ENCODE measurements around the gene TMEM128. TPM values are rescaled to one million over a fixed set of nuclear protein-coding genes. Genes with fewer than 3 reads are reported as not detected.

The TMEM128 gene
- total and polyA plus RNA-seq, 2 of the 13 experiments (the other 11 are each of a cell fraction or from before 2014, with no cell fraction given) = 19.4 to 27.9 TPM

- TF ChIP-seq ZBTB38 (CRISPR knock-in tag; IDR thresholded peaks at IDR 0.05) = peak; percentile 58; the same call in 1 of the 2 replicates
- TF ChIP-seq HOXA3 (CRISPR knock-in tag; IDR thresholded peaks at IDR 0.05) = peak; percentile 79; the same call in 1 of the 2 replicates
- TF ChIP-seq ZNF672 (CRISPR knock-in tag; IDR thresholded peaks at IDR 0.05) = no peak
- TF ChIP-seq DMAP1 (CRISPR knock-in tag; IDR thresholded peaks at IDR 0.05) = peak; percentile 93
- peak; percentile 14; the same call in 1 of the 2 replicates for TF ChIP-seq HES4 (CRISPR knock-in tag; IDR thresholded peaks at IDR 0.05; ENCODE audit: borderline replicate concordance)
- TF ChIP-seq, protein P1, sequence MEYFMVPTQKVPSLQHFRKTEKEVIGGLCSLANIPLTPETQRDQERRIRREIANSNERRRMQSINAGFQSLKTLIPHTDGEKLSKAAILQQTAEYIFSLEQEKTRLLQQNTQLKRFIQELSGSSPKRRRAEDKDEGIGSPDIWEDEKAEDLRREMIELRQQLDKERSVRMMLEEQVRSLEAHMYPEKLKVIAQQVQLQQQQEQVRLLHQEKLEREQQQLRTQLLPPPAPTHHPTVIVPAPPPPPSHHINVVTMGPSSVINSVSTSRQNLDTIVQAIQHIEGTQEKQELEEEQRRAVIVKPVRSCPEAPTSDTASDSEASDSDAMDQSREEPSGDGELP (IDR thresholded peaks at IDR 0.05; ENCODE audit: borderline replicate concordance, low read depth) = peak; percentile 81; the same call in 1 of the 2 replicates
- TF ChIP-seq SRSF9 (IDR thresholded peaks at IDR 0.05; ENCODE audit: borderline replicate concordance, insufficient read depth, low read depth, low read length, poor library complexity, severe bottlenecking) = no peak
- TF ChIP-seq ZNF10 (CRISPR knock-in tag; IDR thresholded peaks at IDR 0.05; ENCODE audit: borderline replicate concordance, low read depth) = no peak
- peak; percentile 41; the same call in 1 of the 2 replicates for TF ChIP-seq ZNF678 (CRISPR knock-in tag; IDR thresholded peaks at IDR 0.05)
- no peak; the same call in none of the 2 replicates for TF ChIP-seq MED1 (CRISPR knock-in tag; IDR thresholded peaks at IDR 0.05)
- TF ChIP-seq, protein P2, sequence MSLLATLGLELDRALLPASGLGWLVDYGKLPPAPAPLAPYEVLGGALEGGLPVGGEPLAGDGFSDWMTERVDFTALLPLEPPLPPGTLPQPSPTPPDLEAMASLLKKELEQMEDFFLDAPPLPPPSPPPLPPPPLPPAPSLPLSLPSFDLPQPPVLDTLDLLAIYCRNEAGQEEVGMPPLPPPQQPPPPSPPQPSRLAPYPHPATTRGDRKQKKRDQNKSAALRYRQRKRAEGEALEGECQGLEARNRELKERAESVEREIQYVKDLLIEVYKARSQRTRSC (CRISPR knock-in tag; IDR thresholded peaks at IDR 0.05; ENCODE audit: low read depth) = no peak
- TF ChIP-seq EED (CRISPR knock-in tag; IDR thresholded peaks at IDR 0.05) = 0 out of 2 replicates have a peak, but pooled peaks have one; percentile 46
- TF ChIP-seq NFATC3 (CRISPR knock-in tag; IDR thresholded peaks at IDR 0.05) = no peak
- no peak for TF ChIP-seq ZFP62 (CRISPR knock-in tag; IDR thresholded peaks at IDR 0.05)
- TF ChIP-seq ZNF331 (CRISPR knock-in tag; IDR thresholded peaks at IDR 0.05) = peak; percentile 60; the same call in 1 of the 2 replicates
- TF ChIP-seq FOXK1 (CRISPR knock-in tag; IDR thresholded peaks at IDR 0.05; ENCODE audit: borderline replicate concordance, low read depth) = peak; percentile 76; the same call in 1 of the 2 replicates
- TF ChIP-seq, protein P3, sequence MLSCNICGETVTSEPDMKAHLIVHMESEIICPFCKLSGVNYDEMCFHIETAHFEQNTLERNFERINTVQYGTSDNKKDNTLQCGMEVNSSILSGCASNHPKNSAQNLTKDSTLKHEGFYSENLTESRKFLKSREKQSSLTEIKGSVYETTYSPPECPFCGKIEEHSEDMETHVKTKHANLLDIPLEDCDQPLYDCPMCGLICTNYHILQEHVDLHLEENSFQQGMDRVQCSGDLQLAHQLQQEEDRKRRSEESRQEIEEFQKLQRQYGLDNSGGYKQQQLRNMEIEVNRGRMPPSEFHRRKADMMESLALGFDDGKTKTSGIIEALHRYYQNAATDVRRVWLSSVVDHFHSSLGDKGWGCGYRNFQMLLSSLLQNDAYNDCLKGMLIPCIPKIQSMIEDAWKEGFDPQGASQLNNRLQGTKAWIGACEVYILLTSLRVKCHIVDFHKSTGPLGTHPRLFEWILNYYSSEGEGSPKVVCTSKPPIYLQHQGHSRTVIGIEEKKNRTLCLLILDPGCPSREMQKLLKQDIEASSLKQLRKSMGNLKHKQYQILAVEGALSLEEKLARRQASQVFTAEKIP (CRISPR knock-in tag; IDR thresholded peaks at IDR 0.05; ENCODE audit: borderline replicate concordance) = no peak
- TF ChIP-seq MAF1 (CRISPR knock-in tag; IDR thresholded peaks at IDR 0.05; ENCODE audit: borderline replicate concordance) = peak; percentile 93; the same call in 1 of the 2 replicates
- TF ChIP-seq PAWR (CRISPR knock-in tag; IDR thresholded peaks at IDR 0.05; ENCODE audit: borderline replicate concordance) = no peak
- TF ChIP-seq ZNF224 (CRISPR knock-in tag; IDR thresholded peaks at IDR 0.05) = no peak
- TF ChIP-seq TBX3 (IDR thresholded peaks at IDR 0.05; ENCODE audit: borderline replicate concordance) = no peak
- no peak for TF ChIP-seq MTERF4 (CRISPR knock-in tag; IDR thresholded peaks at IDR 0.05)
- TF ChIP-seq, protein P4, sequence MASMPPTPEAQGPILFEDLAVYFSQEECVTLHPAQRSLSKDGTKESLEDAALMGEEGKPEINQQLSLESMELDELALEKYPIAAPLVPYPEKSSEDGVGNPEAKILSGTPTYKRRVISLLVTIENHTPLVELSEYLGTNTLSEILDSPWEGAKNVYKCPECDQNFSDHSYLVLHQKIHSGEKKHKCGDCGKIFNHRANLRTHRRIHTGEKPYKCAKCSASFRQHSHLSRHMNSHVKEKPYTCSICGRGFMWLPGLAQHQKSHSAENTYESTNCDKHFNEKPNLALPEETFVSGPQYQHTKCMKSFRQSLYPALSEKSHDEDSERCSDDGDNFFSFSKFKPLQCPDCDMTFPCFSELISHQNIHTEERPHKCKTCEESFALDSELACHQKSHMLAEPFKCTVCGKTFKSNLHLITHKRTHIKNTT (CRISPR knock-in tag; IDR thresholded peaks at IDR 0.05) = no peak
Observed at GRCh38 chr4:4289941-4290850, 42.2 kb upstream of the TMEM128 start, which contains the start of the genes LYAR and ZBTB49 (continued).

All from HepG2 (cell line).